ENCODE measurements around the gene EARS2.
"Not testable (repeated sequence)": the region's sequence is repeated elsewhere in the genome, so short reads cannot be mapped to it uniquely, and the experiment has no call there.

EARS2 gene

GRCh38 chr16:23556881-23557778 lies at the start of gene EARS2, which contains the start of gene UBFD1:
Gene EARS2 (minus strand): TSS chr16:23557350. CDS start chr16:23557343, 7 bp downstream.
Gene UBFD1 (plus strand): TSS chr16:23557727. CDS start chr16:23557743, 16 bp downstream.
- DNase-seq = peak; percentile 96

- peak; percentile 25 to 42 for DNase-seq
These were observed 40.0 kb upstream of the EARS2 start for GRCh38 chr16:23597003-23597756.

- DNase-seq = peak; percentile 87 to 93
These were observed 39.0 kb upstream of the EARS2 start, which contains the start of gene NDUFAB1 for GRCh38 chr16:23595951-23596720. Gene NDUFAB1 (minus strand): TSS chr16:23596316. CDS start chr16:23596290, 26 bp downstream.

GRCh38 chr16:23595246-23595950 lies 38.2 kb upstream of the EARS2 start:
- DNase-seq = no peak

GRCh38 chr16:23594186-23594585 lies 37.0 kb upstream of the EARS2 start:
- no peak for DNase-seq

GRCh38 chr16:23590181-23590580 lies 33.0 kb upstream of the EARS2 start:
- DNase-seq = no peak

GRCh38 chr16:23587726-23588125 lies 30.6 kb upstream of the EARS2 start:
- no peak for DNase-seq

GRCh38 chr16:23584186-23585076 lies 27.3 kb upstream of the EARS2 start:
- no peak for DNase-seq

GRCh38 chr16:23583271-23583670 lies 26.1 kb upstream of the EARS2 start:
- DNase-seq = not testable (repeated sequence)

GRCh38 chr16:23581764-23582163 lies 24.6 kb upstream of the EARS2 start:
- no peak for DNase-seq

GRCh38 chr16:23580391-23580790 lies 23.2 kb upstream of the EARS2 start:
- DNase-seq = no peak

GRCh38 chr16:23579371-23579770 lies 22.2 kb upstream of the EARS2 start:
- DNase-seq = no peak

- DNase-seq = no peak
These were observed 21.1 kb upstream of the EARS2 start for GRCh38 chr16:23578101-23578830.

GRCh38 chr16:23577493-23577892 lies 20.3 kb upstream of the EARS2 start:
- DNase-seq = no peak

- no peak for DNase-seq
These were observed 18.7 kb upstream of the EARS2 start for GRCh38 chr16:23575834-23576233.

- no peak for DNase-seq
These were observed 16.7 kb upstream of the EARS2 start for GRCh38 chr16:23573817-23574216.

- no peak for DNase-seq
These were observed 15.2 kb upstream of the EARS2 start for GRCh38 chr16:23572394-23572793.

- DNase-seq = no peak
These were observed 14.7 kb upstream of the EARS2 start for GRCh38 chr16:23571895-23572294.

GRCh38 chr16:23570992-23571632 lies 14.0 kb upstream of the EARS2 start:
- DNase-seq = peak in 1 of 2 donors; percentile 30

GRCh38 chr16:23567602-23568001 lies 10.5 kb upstream of the EARS2 start:
- DNase-seq = no peak

Data from CD4-positive, alpha-beta T cell treated with Interferon alpha-2 for 1 hour (primary cell).